Measurements from ENCODE around the gene NOXO1. TPM values are rescaled to one million over a fixed set of nuclear protein-coding genes. Genes with fewer than 3 reads are reported as not detected.

Gene NOXO1
- total and polyA plus RNA-seq, 4 donors = 0.28 to 0.67 (median 0.63) TPM; not detected in 1

GRCh38 chr16:2009791-2010510 is 28.7 kb upstream of the NOXO1 start, which contains the start of gene ZNF598:
TSS of gene ZNF598 (minus strand) at chr16:2009821.
- peaks cover 26 to 44% (median 38%) of the 10 kb centered on the region in 4 donors for H3K4me1 ChIP-seq (ENCODE audit: control insufficient read depth in 4 of 4, insufficient read depth in 4 of 4, low read length in 3 of 4)
- H3K27me3 ChIP-seq (ENCODE audit: control insufficient read depth in 4 of 4, insufficient read depth in 4 of 4, low read length in 3 of 4) = no peaks in the 10 kb centered on the region
- TF ChIP-seq EGR1 (IDR thresholded peaks at IDR 0.05; ENCODE audit: low read depth in 2 of 2) (no peak), SP1 (IDR thresholded peaks at IDR 0.05) (peak; percentile 7), YY1 (IDR thresholded peaks at IDR 0.05) (peak; percentile 35), GABPA (IDR thresholded peaks at IDR 0.05 in 1 of 2, conservative IDR thresholded peaks at IDR 0.05 in 1 of 2) (peak in 1 of 2 donors; percentile 87)
- peaks cover 0 to 2% (median 0%) of the 10 kb centered on the region in 4 donors for H3K36me3 ChIP-seq (ENCODE audit: control insufficient read depth in 4 of 4, insufficient read depth in 3 of 4, low read depth in 1 of 4, low read length in 3 of 4)
- no peaks in the 10 kb centered on the region for H3K9me3 ChIP-seq (ENCODE audit: control insufficient read depth in 4 of 4, low read length in 3 of 4)
- H3K9ac ChIP-seq (ENCODE audit: low read depth in 1 of 2, low read length in 2 of 2) = peak within 1 kb of the TSS; percentile 79 to 97
- peak within 1 kb of the TSS; percentile 85 to 93 (median 90) for H3K4me3 ChIP-seq (ENCODE audit: low read depth in 1 of 3, low read length in 3 of 3)
- H3K27ac ChIP-seq (ENCODE audit: low read depth in 1 of 2, low read length in 2 of 2) = peak within 1 kb of the TSS; percentile 77 to 79
- WGBS = 5% methylated on average over 52 of the region's 52 CpGs
- DNase-seq (ENCODE audit: low spot score) = peak; percentile 84

- H3K36me3 ChIP-seq (ENCODE audit: control insufficient read depth in 4 of 4, insufficient read depth in 3 of 4, low read depth in 1 of 4, low read length in 3 of 4) = peaks cover 0 to 2% (median 0%) of the 10 kb centered on the region in 4 donors
- DNase-seq (ENCODE audit: low spot score) = no peak
- no peaks in the 10 kb centered on the region for H3K27me3 ChIP-seq (ENCODE audit: control insufficient read depth in 4 of 4, insufficient read depth in 4 of 4, low read length in 3 of 4)
- no peak for TF ChIP-seq TAF1 (conservative IDR thresholded peaks at IDR 0.05)
- TF ChIP-seq JUND (IDR thresholded peaks at IDR 0.05) = no peak
- no peak for TF ChIP-seq HNF4G (IDR thresholded peaks at IDR 0.05)
- no peak for TF ChIP-seq NR2F2 (IDR thresholded peaks at IDR 0.05)
- no peak for TF ChIP-seq HNF4A (conservative IDR thresholded peaks at IDR 0.05)
- TF ChIP-seq FOXA1 (IDR thresholded peaks at IDR 0.05) = no peak
- TF ChIP-seq EGR1 (IDR thresholded peaks at IDR 0.05; ENCODE audit: low read depth in 2 of 2) = no peak
- TF ChIP-seq YY1 (IDR thresholded peaks at IDR 0.05) = no peak
- TF ChIP-seq SP1 (IDR thresholded peaks at IDR 0.05) = no peak
- TF ChIP-seq, protein P1, sequence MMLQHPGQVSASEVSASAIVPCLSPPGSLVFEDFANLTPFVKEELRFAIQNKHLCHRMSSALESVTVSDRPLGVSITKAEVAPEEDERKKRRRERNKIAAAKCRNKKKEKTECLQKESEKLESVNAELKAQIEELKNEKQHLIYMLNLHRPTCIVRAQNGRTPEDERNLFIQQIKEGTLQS (IDR thresholded peaks at IDR 0.05) = no peak
- H3K4me1 ChIP-seq (ENCODE audit: control insufficient read depth in 4 of 4, insufficient read depth in 4 of 4, low read length in 3 of 4) = peaks cover 34 to 51% (median 46%) of the 10 kb centered on the region in 4 donors
- peak overlapping the region; percentile 75 to 93 (median 80) for H3K4me3 ChIP-seq (ENCODE audit: low read depth in 1 of 3, low read length in 3 of 3)
- H3K9ac ChIP-seq (ENCODE audit: low read depth in 1 of 2, low read length in 2 of 2) = peak overlapping the region; percentile 41 to 79
- no peaks in the 10 kb centered on the region for H3K9me3 ChIP-seq (ENCODE audit: control insufficient read depth in 4 of 4, low read length in 3 of 4)
- H3K27ac ChIP-seq (ENCODE audit: low read depth in 1 of 2, low read length in 2 of 2) = peak overlapping the region; percentile 60 to 78
- WGBS = under 1% methylated on average over 55 of the region's 55 CpGs
Measured at GRCh38 chr16:2009164-2009711, 28.0 kb upstream of the NOXO1 start.

DNA sequence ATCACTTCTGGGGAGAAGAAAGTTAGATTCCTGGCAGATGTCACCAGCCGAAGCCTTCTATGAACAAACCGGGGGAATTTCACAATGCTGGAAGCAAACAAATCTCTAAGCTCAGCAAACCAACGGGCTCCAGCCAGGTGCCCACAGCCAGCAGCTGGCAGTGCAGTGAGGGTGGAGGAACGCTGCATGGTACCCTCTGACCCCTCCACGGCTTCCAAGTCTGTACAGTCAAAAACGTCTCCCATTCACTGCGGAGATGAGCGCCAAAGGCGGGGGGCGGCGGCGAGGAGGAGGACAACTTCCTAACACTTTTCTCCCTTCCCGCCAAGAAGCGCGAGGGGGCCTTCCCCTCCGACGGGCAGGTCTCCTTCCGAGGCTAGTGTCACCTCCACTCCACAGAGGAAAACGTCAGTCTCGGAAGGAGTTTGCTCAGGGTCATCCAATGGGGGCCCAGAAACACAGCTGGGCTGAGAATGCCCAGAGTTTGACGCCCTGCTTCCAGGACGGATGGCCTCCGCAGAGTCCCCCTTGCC is 27.4 kb upstream of the NOXO1 start:
- 1% methylated on average over 23 of the region's 23 CpGs for WGBS
- Histone ChIP-seq H3K4me1 (ENCODE audit: control insufficient read depth in 4 of 4, insufficient read depth in 4 of 4, low read length in 3 of 4) (peaks cover 36 to 57% (median 51%) of the 10 kb centered on the region in 4 donors), H3K9ac (ENCODE audit: low read depth in 1 of 2, low read length in 2 of 2) (peak overlapping the region; percentile 41 to 79), H3K27ac (ENCODE audit: low read depth in 1 of 2, low read length in 2 of 2) (peak overlapping the region; percentile 60 to 78), H3K27me3 (ENCODE audit: control insufficient read depth in 4 of 4, insufficient read depth in 4 of 4, low read length in 3 of 4) (no peaks in the 10 kb centered on the region), H3K9me3 (ENCODE audit: control insufficient read depth in 4 of 4, low read length in 3 of 4) (no peaks in the 10 kb centered on the region), H3K4me3 (ENCODE audit: low read depth in 1 of 3, low read length in 3 of 3) (peak overlapping the region; percentile 75 to 93 (median 80)), H3K36me3 (ENCODE audit: control insufficient read depth in 4 of 4, insufficient read depth in 3 of 4, low read depth in 1 of 4, low read length in 3 of 4) (peaks cover 0 to 2% (median 0%) of the 10 kb centered on the region in 4 donors)
- DNase-seq (ENCODE audit: low spot score) = no peak
- TF ChIP-seq RXRA (IDR thresholded peaks at IDR 0.05) = peak in 1 of 2 donors; percentile 74
- TF ChIP-seq, protein P1 (IDR thresholded peaks at IDR 0.05) = no peak
- no peak for TF ChIP-seq HNF4G (IDR thresholded peaks at IDR 0.05)
- peak in 1 of 2 donors; percentile 56 for TF ChIP-seq JUND (IDR thresholded peaks at IDR 0.05)
- peak; percentile 36 for TF ChIP-seq YY1 (IDR thresholded peaks at IDR 0.05)
- TF ChIP-seq CTCF (IDR thresholded peaks at IDR 0.05; ENCODE audit: low read depth, low read length, missing input control) = no peak
- TF ChIP-seq EGR1 (IDR thresholded peaks at IDR 0.05; ENCODE audit: low read depth in 2 of 2) = no peak
- TF ChIP-seq HNF4A (conservative IDR thresholded peaks at IDR 0.05) = peak; percentile 48 to 66
- peak; percentile 53 for TF ChIP-seq NR2F2 (IDR thresholded peaks at IDR 0.05)
- peak; percentile 48 for TF ChIP-seq SP1 (IDR thresholded peaks at IDR 0.05)
- TF ChIP-seq FOXA2 (IDR thresholded peaks at IDR 0.05) = no peak
- TF ChIP-seq RAD21 (IDR thresholded peaks at IDR 0.05) = peak; percentile 24 to 38
- TF ChIP-seq MAX (IDR thresholded peaks at IDR 0.05) = no peak
- no peak for TF ChIP-seq FOXA1 (IDR thresholded peaks at IDR 0.05)
- TF ChIP-seq GABPA (IDR thresholded peaks at IDR 0.05 in 1 of 2, conservative IDR thresholded peaks at IDR 0.05 in 1 of 2) = peak in 1 of 2 donors; percentile 75
- no peak for TF ChIP-seq TAF1 (conservative IDR thresholded peaks at IDR 0.05)
- TF ChIP-seq, protein P2, sequence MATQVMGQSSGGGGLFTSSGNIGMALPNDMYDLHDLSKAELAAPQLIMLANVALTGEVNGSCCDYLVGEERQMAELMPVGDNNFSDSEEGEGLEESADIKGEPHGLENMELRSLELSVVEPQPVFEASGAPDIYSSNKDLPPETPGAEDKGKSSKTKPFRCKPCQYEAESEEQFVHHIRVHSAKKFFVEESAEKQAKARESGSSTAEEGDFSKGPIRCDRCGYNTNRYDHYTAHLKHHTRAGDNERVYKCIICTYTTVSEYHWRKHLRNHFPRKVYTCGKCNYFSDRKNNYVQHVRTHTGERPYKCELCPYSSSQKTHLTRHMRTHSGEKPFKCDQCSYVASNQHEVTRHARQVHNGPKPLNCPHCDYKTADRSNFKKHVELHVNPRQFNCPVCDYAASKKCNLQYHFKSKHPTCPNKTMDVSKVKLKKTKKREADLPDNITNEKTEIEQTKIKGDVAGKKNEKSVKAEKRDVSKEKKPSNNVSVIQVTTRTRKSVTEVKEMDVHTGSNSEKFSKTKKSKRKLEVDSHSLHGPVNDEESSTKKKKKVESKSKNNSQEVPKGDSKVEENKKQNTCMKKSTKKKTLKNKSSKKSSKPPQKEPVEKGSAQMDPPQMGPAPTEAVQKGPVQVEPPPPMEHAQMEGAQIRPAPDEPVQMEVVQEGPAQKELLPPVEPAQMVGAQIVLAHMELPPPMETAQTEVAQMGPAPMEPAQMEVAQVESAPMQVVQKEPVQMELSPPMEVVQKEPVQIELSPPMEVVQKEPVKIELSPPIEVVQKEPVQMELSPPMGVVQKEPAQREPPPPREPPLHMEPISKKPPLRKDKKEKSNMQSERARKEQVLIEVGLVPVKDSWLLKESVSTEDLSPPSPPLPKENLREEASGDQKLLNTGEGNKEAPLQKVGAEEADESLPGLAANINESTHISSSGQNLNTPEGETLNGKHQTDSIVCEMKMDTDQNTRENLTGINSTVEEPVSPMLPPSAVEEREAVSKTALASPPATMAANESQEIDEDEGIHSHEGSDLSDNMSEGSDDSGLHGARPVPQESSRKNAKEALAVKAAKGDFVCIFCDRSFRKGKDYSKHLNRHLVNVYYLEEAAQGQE (IDR thresholded peaks at IDR 0.05) = peak; percentile 47

Data from liver (tissue), 9 donors.